Neural cell (in vitro differentiated cells): Measurements from ENCODE around the gene PSMA7. TPM values are rescaled to one million over a fixed set of nuclear protein-coding genes. Genes with fewer than 3 reads are reported as not detected.
A peak's percentile ranks its signal among the peaks of the same experiment; 100 is the strongest.

Source experiments
- H2AFZ ChIP-seq: fragments of 200-600, 300-800 bp; sonication (generic), shearing (Covaris generic); 2 replicates; pipeline ENCODE4 v1.6.0; 2014; ENCODE audit warnings: low read depth, mild to moderate bottlenecking, antibody characterized with exemption, low read length, moderate library complexity
- H3F3A ChIP-seq: fragments of 200-600 bp; shearing (Covaris generic); 2 replicates; pipeline ENCODE4 v1.6.1; 2016; ENCODE audit warnings: mild to moderate bottlenecking, moderate library complexity, mixed read lengths, antibody characterized with exemption, low read length; ENCODE audit not compliant: insufficient read depth, poor library complexity, severe bottlenecking
- H3K27ac ChIP-seq: fragments of 200-600, 300-800 bp; sonication (generic), shearing (Covaris generic); 2 replicates; pipeline ENCODE4 v1.5.1; 2014; ENCODE audit warnings: mild to moderate bottlenecking, low read length, moderate library complexity
- H3K27me3 ChIP-seq: fragments of 300-800, 200-600 bp; sonication (generic), shearing (Covaris generic); 2 replicates; pipeline ENCODE4 v1.6.0; 2014; ENCODE audit warnings: mild to moderate bottlenecking, low read depth, low read length, moderate library complexity; ENCODE audit not compliant: insufficient read depth
- H3K36me3 ChIP-seq: fragments of 300-800, 200-600 bp; sonication (generic), shearing (Covaris generic); 2 replicates; pipeline ENCODE4 v1.5.1; 2014; ENCODE audit warnings: mild to moderate bottlenecking, antibody characterized with exemption, low read length, moderate library complexity; ENCODE audit not compliant: insufficient read depth
- H3K4me2 ChIP-seq: fragments of 300-800, 200-600 bp; sonication (generic), shearing (Covaris generic); 2 replicates; pipeline ENCODE4 v1.6.0; 2014; ENCODE audit warnings: mild to moderate bottlenecking, low read length
- H3K4me3 ChIP-seq: fragments of 300-800, 200-600 bp; sonication (generic), shearing (Covaris generic); 2 replicates; pipeline ENCODE4 v1.5.1; 2014; ENCODE audit warnings: mild to moderate bottlenecking, low read length, moderate library complexity
- H3K79me2 ChIP-seq: fragments of 200-600 bp; shearing (Covaris generic); replicated peaks from 2 replicates; pipeline ENCODE4 v1.6.0; 2014; ENCODE audit warnings: mild to moderate bottlenecking, low read length, moderate library complexity; ENCODE audit not compliant: insufficient read depth
- H3K9ac ChIP-seq: fragments of 300-800, 200-600 bp; sonication (generic), shearing (Covaris generic); 2 replicates; pipeline ENCODE4 v1.6.1; 2016; ENCODE audit warnings: mild to moderate bottlenecking, low read length, mixed read lengths
- H3K9me2 ChIP-seq: fragments of 200-600 bp; shearing (Covaris generic); 2 replicates; pipeline ENCODE4 v1.6.1; 2016; ENCODE audit warnings: mild to moderate bottlenecking, low read length, mixed read lengths; ENCODE audit not compliant: insufficient read depth
- H3K9me3 ChIP-seq: fragments of 200-600, 300-800 bp; sonication (generic), shearing (Covaris generic); 2 replicates; pipeline ENCODE4 v1.6.1; 2016; ENCODE audit warnings: mild to moderate bottlenecking, mixed run types, low read length, moderate library complexity, mixed read lengths
- H4K20me1 ChIP-seq: fragments of 200-600 bp; shearing (Covaris generic); 2 replicates; pipeline ENCODE4 v1.6.1; 2016; ENCODE audit warnings: mild to moderate bottlenecking, mixed run types; ENCODE audit not compliant: insufficient read depth
- EP300 ChIP-seq: fragments of 450-650 bp; conservative IDR thresholded peaks from 2 replicates; pipeline ENCODE4 v1.6.1; 2014; ENCODE audit warnings: antibody characterized with exemption, mild to moderate bottlenecking, moderate library complexity; ENCODE audit not compliant: poor library complexity, severe bottlenecking
- EZH2 ChIP-seq: fragments of 200-600, 300-800 bp; shearing (Covaris generic), sonication (generic); IDR thresholded peaks from 2 replicates; pipeline ENCODE4 v1.6.1; 2014; ENCODE audit warnings: antibody characterized with exemption, low read length, borderline replicate concordance, mild to moderate bottlenecking; ENCODE audit not compliant: insufficient read depth, poor library complexity, severe bottlenecking
- MXI1 ChIP-seq: fragments of 450-650 bp; conservative IDR thresholded peaks from 2 replicates; pipeline ENCODE4 v1.6.1; 2014; ENCODE audit warnings: antibody characterized with exemption, mild to moderate bottlenecking; ENCODE audit not compliant: poor library complexity, severe bottlenecking
- POLR2AphosphoS5 ChIP-seq: IDR thresholded peaks from 2 replicates; pipeline ENCODE4 v1.6.1; 2012
- RAD21 ChIP-seq: fragments of 450-650 bp; conservative IDR thresholded peaks from 2 replicates; pipeline ENCODE4 v1.6.1; 2014; ENCODE audit warnings: antibody characterized with exemption, mild to moderate bottlenecking, moderate library complexity
- REST ChIP-seq: IDR thresholded peaks from 2 replicates; pipeline ENCODE4 v1.6.1; 2012; ENCODE audit warnings: borderline replicate concordance
- SMC3 ChIP-seq: fragments of 450-650 bp; conservative IDR thresholded peaks from 2 replicates; pipeline ENCODE4 v1.6.1; 2014; ENCODE audit warnings: antibody characterized with exemption, mild to moderate bottlenecking, moderate library complexity; ENCODE audit not compliant: poor library complexity
- TAF1 ChIP-seq: IDR thresholded peaks from 2 replicates; pipeline ENCODE4 v1.6.1; 2012; ENCODE audit warnings: low read depth
- polyA plus RNA-seq: library from polyadenylated mRNA; depleted of rRNA; stranded (reverse); fragments of >200 nt; gene quantifications from 2 replicates; pipeline ENCODE4 v1.2.3, GENCODE V29; 2014
- TF ChIP-seq, protein P1 (sequence below): fragments of 450-650 bp; IDR thresholded peaks from 2 replicates; pipeline ENCODE4 v1.5.1; 2014; ENCODE audit warnings: antibody characterized with exemption, mild to moderate bottlenecking, moderate library complexity; ENCODE audit not compliant: poor library complexity, severe bottlenecking

The PSMA7 gene
- polyA plus RNA-seq, 1 donor from 2014 or later, result 874 TPM

DNA sequence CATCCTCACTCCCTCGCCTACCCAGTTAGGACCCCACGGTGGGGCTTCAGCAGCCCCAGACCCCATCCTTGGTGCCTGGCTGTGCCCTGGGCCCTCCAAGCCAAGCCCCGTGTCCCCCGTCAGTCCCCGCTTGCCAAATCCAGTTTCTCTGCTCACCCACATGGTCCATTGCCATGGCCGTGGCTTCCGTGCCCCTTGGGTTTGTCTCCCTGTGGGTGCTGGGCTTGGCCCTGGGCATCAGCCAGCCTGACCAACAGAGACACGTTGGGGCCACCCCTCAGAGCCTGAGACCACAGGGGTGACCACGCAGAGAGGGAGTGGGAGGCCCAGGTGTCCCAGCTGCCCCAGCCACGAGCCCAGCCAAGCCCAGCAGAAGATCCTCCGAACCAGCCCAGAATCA lies 8.0 kb upstream of the PSMA7 start (continued):
- no peak for TF ChIP-seq SMC3

GRCh38 chr20:62150310-62150575 lies 7.0 kb upstream of the PSMA7 start:
- H3K27ac ChIP-seq, result peak overlapping the region; percentile 64
- peak overlapping the region; percentile 44 for H3K4me3 ChIP-seq
- H3F3A ChIP-seq, result no peaks in the 10 kb centered on the region
- no peak overlapping the region for H2AFZ ChIP-seq
- no peaks in the 10 kb centered on the region for H3K9me2 ChIP-seq
- no peaks in the 10 kb centered on the region for H3K27me3 ChIP-seq
- H3K9me3 ChIP-seq, result no peaks in the 10 kb centered on the region
- peaks cover 73% of the 10 kb centered on the region for H3K79me2 ChIP-seq
- peak overlapping the region; percentile 23 for H3K9ac ChIP-seq
- no peak overlapping the region for H3K4me2 ChIP-seq
- H4K20me1 ChIP-seq, result peaks cover 44% of the 10 kb centered on the region
- no peak for TF ChIP-seq RAD21
- TF ChIP-seq EZH2, result no peak
- TF ChIP-seq TAF1, result no peak
- TF ChIP-seq SMC3, result no peak
- no peak for TF ChIP-seq MXI1
- no peak for TF ChIP-seq EP300
- no peak for TF ChIP-seq POLR2AphosphoS5
- TF ChIP-seq, protein P1, sequence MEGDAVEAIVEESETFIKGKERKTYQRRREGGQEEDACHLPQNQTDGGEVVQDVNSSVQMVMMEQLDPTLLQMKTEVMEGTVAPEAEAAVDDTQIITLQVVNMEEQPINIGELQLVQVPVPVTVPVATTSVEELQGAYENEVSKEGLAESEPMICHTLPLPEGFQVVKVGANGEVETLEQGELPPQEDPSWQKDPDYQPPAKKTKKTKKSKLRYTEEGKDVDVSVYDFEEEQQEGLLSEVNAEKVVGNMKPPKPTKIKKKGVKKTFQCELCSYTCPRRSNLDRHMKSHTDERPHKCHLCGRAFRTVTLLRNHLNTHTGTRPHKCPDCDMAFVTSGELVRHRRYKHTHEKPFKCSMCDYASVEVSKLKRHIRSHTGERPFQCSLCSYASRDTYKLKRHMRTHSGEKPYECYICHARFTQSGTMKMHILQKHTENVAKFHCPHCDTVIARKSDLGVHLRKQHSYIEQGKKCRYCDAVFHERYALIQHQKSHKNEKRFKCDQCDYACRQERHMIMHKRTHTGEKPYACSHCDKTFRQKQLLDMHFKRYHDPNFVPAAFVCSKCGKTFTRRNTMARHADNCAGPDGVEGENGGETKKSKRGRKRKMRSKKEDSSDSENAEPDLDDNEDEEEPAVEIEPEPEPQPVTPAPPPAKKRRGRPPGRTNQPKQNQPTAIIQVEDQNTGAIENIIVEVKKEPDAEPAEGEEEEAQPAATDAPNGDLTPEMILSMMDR, result no peak
- TF ChIP-seq REST, result no peak
- H3K36me3 ChIP-seq, result no peaks in the 10 kb centered on the region

DNA sequence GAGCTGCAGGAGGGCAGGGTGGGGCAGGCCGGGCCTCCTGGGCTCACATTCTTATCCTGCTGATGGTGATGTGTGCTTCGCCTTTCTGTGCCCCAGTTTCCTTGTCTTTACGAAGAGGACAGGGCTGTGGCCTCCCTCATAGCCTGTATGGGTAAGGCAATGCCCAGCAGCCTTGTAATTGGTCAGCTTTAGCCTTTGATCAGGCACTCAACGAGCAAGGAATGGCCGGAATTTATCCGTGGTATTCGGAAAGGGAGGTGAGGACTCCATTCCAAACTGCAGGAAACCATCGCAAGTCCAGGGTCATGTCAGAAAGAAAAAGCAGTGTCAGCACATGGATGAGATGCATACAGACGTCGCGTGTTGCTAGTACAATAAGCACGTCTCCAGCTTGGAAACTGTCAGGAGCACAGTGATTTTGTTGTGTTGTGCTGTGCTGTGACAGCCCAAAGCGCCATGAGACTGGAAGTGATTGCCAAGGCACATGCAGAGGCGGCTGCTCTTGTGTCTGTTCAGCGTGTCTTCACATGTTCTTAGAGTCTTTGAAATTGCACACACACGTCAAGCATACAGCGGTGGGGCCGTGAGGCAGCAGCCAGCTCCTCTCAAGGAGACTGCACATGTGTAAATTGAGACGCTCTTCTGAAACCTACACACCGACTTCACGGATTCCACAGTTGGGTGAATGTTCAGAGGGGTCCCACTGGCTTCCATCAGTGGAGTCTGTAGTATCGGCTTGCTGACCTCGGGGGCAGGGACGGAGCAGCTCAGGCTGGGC lies 6.5 kb upstream of the PSMA7 start:
- Histone ChIP-seq H2AFZ (no peak overlapping the region), H3K79me2 (peaks cover 74% of the 10 kb centered on the region), H3K4me2 (no peak overlapping the region), H3K27ac (peak overlapping the region; percentile 64), H3K4me3 (peak overlapping the region; percentile 44), H3K36me3 (no peaks in the 10 kb centered on the region), H3K9me3 (no peaks in the 10 kb centered on the region), H3K9me2 (no peaks in the 10 kb centered on the region), H3K9ac (peak overlapping the region; percentile 23), H3F3A (no peaks in the 10 kb centered on the region), H4K20me1 (peaks cover 50% of the 10 kb centered on the region), H3K27me3 (no peaks in the 10 kb centered on the region)
- TF ChIP-seq SMC3 (no peak), RAD21 (no peak), TAF1 (no peak), EP300 (peak; percentile 88), EZH2 (no peak), POLR2AphosphoS5 (peak; percentile 94), MXI1 (peak; percentile 94), REST (no peak)
- TF ChIP-seq, protein P1, result no peak
